ENCODE data around the gene EPC1. TPM values are rescaled to one million over a fixed set of nuclear protein-coding genes. Genes with fewer than 3 reads are reported as not detected.
A peak's percentile ranks its signal among the peaks of the same experiment; 100 is the strongest.
"Not testable (repeated sequence)": the region's sequence is repeated elsewhere in the genome, so short reads cannot be mapped to it uniquely, and the experiment has no call there.

EPC1 gene
- 27.1 TPM for total RNA-seq
- long read RNA-seq, full-length matches to known transcripts = 2 of 12 reads
- long read RNA-seq, partial matches to known transcripts = 7 of 12 reads
- long read RNA-seq, other reads (novel, unspliced or antisense) = 3 of 12 reads

GRCh38 chr10:32346551-32347362 lies at the start of gene EPC1:
Gene EPC1 (minus strand): TSS chr10:32347158. CDS start chr10:32346915, 243 bp downstream.
- peak; percentile 95 for DNase-seq (ENCODE audit: low spot score)
- intact Hi-C loops (cut with DNase I) = loop anchor here (1.0 to 5.0 kb wide), 3 partner anchors 90 to 289 kb away; partner anchors contain the start of genes CCDC7 and KIF5B

- no peak for DNase-seq (ENCODE audit: low spot score)
- intact Hi-C loops (cut with DNase I) = no loop called here
Measured at GRCh38 chr10:32393911-32394310, 47.0 kb upstream of the EPC1 start.

- DNase-seq (ENCODE audit: low spot score); intact Hi-C loops (cut with DNase I): not testable (repeated sequence)
Measured at GRCh38 chr10:32392284-32392683, 45.3 kb upstream of the EPC1 start.

GRCh38 chr10:32390193-32390592 lies 43.2 kb upstream of the EPC1 start:
- intact Hi-C loops (cut with DNase I) = no loop called here
- DNase-seq (ENCODE audit: low spot score) = no peak

GRCh38 chr10:32388258-32389027 lies 41.5 kb upstream of the EPC1 start:
- intact Hi-C loops (cut with DNase I) = no loop called here
- no peak for DNase-seq (ENCODE audit: low spot score)

GRCh38 chr10:32386623-32387260 lies 39.8 kb upstream of the EPC1 start:
- no peak for DNase-seq (ENCODE audit: low spot score)
- intact Hi-C loops (cut with DNase I) = no loop called here

GRCh38 chr10:32384171-32384570 lies 37.2 kb upstream of the EPC1 start:
- no peak for DNase-seq (ENCODE audit: low spot score)
- intact Hi-C loops (cut with DNase I) = no loop called here

GRCh38 chr10:32381165-32381564 lies 34.2 kb upstream of the EPC1 start:
- intact Hi-C loops (cut with DNase I) = no loop called here
- DNase-seq (ENCODE audit: low spot score) = no peak

- no peak for DNase-seq (ENCODE audit: low spot score)
- intact Hi-C loops (cut with DNase I) = loop anchor here (1.0 to 10.0 kb wide), 3 partner anchors 66 to 577 kb away; partner anchors contain the start of genes CCDC7, ITGB1 and KIF5B
Measured at GRCh38 chr10:32379950-32380551, 33.1 kb upstream of the EPC1 start.

- no peak for DNase-seq (ENCODE audit: low spot score)
- intact Hi-C loops (cut with DNase I) = loop anchor here (1.0 to 10.0 kb wide), 3 partner anchors 67 to 578 kb away; partner anchors contain the start of genes CCDC7, ITGB1 and KIF5B
Measured at GRCh38 chr10:32379318-32379949, 32.5 kb upstream of the EPC1 start.

- peak; percentile 97 for DNase-seq (ENCODE audit: low spot score)
- intact Hi-C loops (cut with DNase I) = loop anchor here (1.0 to 10.0 kb wide), 3 partner anchors 68 to 579 kb away; partner anchors contain the start of genes CCDC7, ITGB1 and KIF5B
Measured at GRCh38 chr10:32378363-32379317, 31.7 kb upstream of the EPC1 start.

- no peak for DNase-seq (ENCODE audit: low spot score)
- intact Hi-C loops (cut with DNase I) = loop anchor here (2.0 to 10.0 kb wide), 3 partner anchors 35 to 580 kb away; partner anchors contain the start of genes ITGB1 and KIF5B
Measured at GRCh38 chr10:32377458-32378259, 30.7 kb upstream of the EPC1 start.

- DNase-seq (ENCODE audit: low spot score) = no peak
- intact Hi-C loops (cut with DNase I) = loop anchor here (2.0 to 10.0 kb wide), 3 partner anchors 36 to 581 kb away; partner anchors contain the start of genes ITGB1 and KIF5B
Measured at GRCh38 chr10:32376771-32377170, 29.8 kb upstream of the EPC1 start.

- DNase-seq (ENCODE audit: low spot score) = no peak
- intact Hi-C loops (cut with DNase I) = loop anchor here (2.0 to 10.0 kb wide), 3 partner anchors 37 to 581 kb away; partner anchors contain the start of genes ITGB1 and KIF5B
Measured at GRCh38 chr10:32376097-32376496, 29.1 kb upstream of the EPC1 start.

- intact Hi-C loops (cut with DNase I) = loop anchor here (2.0 to 10.0 kb wide), 3 partner anchors 37 to 582 kb away; partner anchors contain the start of genes ITGB1 and KIF5B
- no peak for DNase-seq (ENCODE audit: low spot score)
Measured at GRCh38 chr10:32375631-32376030, 28.7 kb upstream of the EPC1 start.

GRCh38 chr10:32374605-32375004 lies 27.6 kb upstream of the EPC1 start:
- no peak for DNase-seq (ENCODE audit: low spot score)
- intact Hi-C loops (cut with DNase I) = loop anchor here (5.0 to 10.0 kb wide), 2 partner anchors 320 to 583 kb away; partner anchors contain the start of genes ITGB1 and KIF5B

All from cardiac septum (tissue), 1 donor.